ENCODE measurements around the gene EIF4EBP2.

EIF4EBP2 gene

GRCh38 chr10:70379581-70380176 is 24.3 kb upstream of the EIF4EBP2 start:
- no peak for DNase-seq

- DNase-seq = no peak
Measured at GRCh38 chr10:70380350-70381135, 23.4 kb upstream of the EIF4EBP2 start.

GRCh38 chr10:70381471-70382421 is 22.2 kb upstream of the EIF4EBP2 start:
- DNase-seq = peak; percentile 36

GRCh38 chr10:70391654-70392053 is 12.3 kb upstream of the EIF4EBP2 start:
- DNase-seq = no peak

GRCh38 chr10:70396140-70396539 is 7.8 kb upstream of the EIF4EBP2 start:
- DNase-seq = no peak

- DNase-seq = no peak
Measured at GRCh38 chr10:70399177-70399576, 4.8 kb upstream of the EIF4EBP2 start.

GRCh38 chr10:70403483-70404035 is 386 bp upstream of the EIF4EBP2 start:
- DNase-seq = no peak

DNA sequence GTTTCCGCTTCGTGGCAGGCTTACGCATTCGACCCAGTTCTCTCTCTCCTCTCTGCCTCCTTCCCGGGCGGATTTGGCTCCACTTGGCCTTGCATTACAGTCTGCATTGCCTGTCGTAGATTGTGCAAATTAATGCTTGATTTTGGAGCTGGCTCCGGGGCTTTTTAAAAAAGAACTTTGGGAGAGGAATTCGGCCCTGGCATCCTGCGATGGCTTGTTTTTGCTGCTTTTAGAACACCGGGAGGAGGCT is 767 bp downstream of the EIF4EBP2 start:
- no peak for DNase-seq

DNA sequence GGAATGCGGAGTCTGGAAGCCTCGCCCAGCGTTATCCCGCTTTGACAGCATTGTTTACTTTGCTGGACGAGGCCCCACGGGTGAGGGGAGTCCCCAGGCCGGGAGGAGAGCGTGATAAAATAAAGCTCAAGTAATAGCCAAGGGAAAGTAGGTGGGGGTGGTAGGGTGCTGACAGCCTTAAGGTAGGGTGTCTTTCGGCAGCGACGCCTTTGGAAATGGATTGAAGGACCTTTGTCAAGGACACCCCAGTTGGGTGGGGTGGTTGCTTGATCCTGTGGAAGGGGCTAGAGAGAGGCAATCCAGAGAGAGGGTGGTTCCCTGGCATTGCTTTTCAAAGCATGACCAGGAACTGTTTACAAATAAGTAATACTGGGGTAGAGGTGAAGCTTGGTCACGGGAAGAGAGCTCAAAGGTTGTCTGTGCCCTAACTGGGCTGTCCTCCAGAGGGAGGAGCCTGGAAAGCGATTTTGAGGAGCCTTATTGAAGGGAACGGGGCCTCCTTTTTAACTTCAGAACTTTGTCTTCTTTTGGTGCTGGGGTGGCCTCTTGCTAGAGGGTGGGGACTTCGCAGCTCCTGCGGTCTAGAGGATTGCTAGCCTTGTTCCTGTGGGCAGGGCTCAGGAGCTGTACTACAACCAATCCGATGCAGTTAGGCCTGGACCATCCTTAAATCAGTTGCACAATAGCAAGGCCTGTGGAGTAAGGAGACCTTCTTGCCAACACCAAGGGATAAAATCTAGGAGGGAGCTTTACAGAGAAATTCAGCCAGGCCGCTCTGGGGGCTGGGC is 1.3 kb downstream of the EIF4EBP2 start:
- DNase-seq = no peak

GRCh38 chr10:70409772-70410171 is 5.8 kb downstream of the EIF4EBP2 start:
- no peak for DNase-seq

- DNase-seq = no peak
Measured at GRCh38 chr10:70410608-70411007, 6.7 kb downstream of the EIF4EBP2 start.

DNA sequence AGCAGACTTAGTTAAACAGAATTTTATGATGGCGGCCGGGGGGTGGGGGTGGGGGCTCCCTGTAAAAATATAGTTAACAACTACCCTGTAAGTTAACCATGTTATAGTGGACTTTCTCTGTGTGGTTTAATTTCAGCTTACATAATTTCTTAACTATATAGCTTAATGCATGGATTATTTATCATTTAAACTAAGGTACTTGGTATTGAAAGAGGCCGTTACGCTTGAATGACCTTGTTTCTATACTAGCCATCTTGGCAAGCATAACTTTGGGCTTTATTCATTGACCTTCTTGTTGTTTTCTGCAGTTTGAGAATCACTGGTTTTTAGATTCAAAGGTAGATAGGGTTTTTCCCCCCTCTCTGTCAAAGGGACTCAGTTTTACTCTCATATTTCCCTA is 8.4 kb downstream of the EIF4EBP2 start:
- DNase-seq = no peak

GRCh38 chr10:70417568-70417967 is 13.6 kb downstream of the EIF4EBP2 start:
- DNase-seq = no peak

- DNase-seq = no peak
Measured at GRCh38 chr10:70418229-70418628, 14.3 kb downstream of the EIF4EBP2 start.

DNA sequence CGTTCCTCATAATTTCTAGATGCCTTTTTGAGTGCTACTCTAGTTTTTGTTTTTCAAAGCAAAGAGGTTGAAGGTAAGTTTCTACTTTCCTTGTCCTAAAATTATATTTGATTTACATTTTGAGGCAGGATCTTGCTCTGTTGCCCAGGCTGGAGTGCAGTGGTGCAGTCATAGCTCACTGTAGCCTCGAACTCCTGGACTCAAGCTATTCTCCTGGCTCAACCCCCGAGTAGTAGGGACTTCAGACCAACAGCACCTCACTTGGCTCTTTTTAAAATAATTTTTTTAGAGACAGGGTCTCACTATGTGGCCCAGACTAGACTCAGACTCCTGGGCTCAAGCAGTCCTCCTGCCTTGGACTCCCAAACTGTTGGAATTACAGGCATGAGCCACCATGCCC is 14.8 kb downstream of the EIF4EBP2 start:
- DNase-seq = no peak

- DNase-seq = no peak
Measured at GRCh38 chr10:70424320-70424719, 20.4 kb downstream of the EIF4EBP2 start.

- no peak for DNase-seq
Measured at GRCh38 chr10:70425096-70425495, 21.2 kb downstream of the EIF4EBP2 start.

DNA sequence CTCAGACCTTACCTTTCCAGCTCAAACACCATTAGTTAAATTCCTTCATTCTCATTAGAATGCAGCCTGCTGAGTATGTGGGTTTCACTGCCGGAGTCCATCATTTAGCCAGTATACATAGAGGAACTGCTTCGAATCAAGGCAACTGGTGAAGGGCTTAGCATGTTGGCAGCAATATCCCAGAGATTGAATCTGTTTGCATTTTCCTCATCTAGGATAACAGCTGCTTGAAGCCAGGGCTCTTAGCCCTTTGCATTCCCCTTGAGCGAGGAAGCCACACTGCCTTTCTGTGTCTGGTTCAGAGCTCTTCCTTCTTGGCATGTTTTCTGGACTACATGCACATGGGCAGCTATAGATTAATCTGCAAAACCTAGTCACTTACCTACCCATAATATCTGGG is 22.9 kb downstream of the EIF4EBP2 start:
- no peak for DNase-seq

DNA sequence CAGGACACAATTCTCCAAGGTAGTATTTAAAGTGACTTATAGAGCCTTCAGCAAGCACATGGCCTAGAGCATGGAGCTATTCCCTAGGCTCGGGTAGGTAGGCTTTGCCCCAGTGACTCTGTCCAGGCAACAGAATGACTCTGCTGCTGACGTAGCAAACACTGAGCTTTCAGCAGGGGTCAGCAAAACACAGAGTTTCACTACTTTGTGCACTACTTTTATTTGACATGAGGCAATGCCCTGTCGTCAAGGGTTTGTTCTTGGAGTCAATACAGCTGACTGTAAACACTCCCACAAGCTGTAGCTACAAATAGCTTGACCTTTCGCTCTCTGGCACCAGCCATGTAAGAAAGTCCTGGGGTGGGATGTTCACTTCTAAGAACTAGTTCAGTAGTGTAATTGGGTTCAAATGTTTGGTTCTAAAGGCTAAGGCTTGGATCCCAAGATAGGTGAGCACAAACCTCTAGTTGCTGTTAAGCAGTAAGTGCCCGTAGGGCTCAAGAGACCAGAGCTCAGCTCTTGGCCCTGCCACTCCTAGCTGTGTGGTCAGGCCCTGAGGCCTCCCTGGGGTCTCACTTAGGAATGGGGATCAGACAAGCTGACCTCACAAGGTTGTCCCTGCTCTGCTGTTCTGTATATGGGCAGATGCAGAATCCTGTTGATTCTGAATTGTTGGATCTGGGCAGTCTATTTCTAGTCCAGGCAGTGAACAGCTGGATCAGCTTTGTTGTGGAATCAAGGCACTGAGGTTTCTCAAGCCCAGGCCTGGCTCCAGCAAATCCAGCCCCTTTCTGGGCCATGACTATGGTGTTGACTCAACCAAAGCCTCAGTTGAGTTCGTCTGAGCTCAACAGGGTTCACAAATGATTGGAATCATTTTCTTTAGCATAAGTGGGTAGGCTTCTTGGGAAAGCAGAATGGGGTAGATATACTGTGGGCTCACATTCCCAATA is 26.8 kb downstream of the EIF4EBP2 start:
- no peak for DNase-seq

DNA sequence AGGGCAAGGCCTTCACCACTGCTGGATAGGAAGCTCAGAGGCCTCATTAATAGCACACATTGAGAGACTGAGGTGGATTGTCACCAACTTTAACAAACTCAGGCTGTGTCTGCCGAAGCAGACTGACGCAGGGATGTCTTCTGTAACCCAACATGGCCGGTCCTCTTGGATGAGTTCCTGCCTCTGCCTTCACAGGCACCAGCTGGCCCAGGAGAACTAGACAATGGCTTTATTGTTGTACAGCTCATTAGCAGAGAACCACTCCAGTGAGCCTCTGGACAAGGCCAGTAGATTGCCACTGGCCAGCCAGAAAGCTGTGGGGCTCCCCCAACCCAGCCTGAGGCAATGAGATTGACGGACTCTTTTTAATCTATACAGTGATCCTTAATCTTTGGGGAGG is 28.2 kb downstream of the EIF4EBP2 start:
- no peak for DNase-seq

DNA sequence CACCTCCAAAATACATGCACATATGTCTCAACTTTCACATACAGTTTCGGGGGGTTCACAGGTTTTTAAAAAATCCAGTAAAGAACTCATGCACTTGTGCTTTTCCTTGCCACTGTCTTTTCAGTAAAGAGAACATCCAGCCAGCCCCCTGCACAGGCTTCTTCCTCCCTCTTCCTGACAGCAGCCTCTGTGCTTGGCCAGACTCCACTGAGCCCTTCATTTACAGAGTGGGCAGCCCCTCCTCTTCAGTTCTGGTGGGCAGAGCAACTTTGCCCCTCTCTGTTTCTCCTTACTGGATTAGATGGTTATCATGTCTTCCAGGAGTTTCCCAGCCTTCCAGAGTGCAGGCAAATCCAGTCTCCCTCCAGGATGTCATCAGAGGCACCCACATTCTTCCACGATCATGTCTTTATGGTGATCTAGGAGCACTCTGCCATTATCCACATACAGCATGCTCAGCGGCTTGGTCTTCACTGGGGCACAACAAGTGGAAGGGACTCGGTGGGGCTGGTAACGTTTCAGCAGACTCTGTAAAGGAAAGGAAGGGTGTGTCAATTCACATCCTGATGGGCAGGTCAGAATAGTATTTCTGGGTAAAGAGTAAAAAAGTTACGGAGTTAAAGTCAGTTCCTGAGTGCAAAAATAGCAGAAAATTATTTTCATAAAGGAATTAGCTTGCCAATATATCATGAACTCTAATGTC is 28.8 kb downstream of the EIF4EBP2 start:
- DNase-seq = no peak

Data from NCI-H526 treated with DMSO at 0.1 percent for 48 hours (cell line).